GM21526 (cell line): ENCODE data around the gene PIGU.
"Not testable (repeated sequence)": the region's sequence is repeated elsewhere in the genome, so short reads cannot be mapped to it uniquely, and the experiment has no call there.

ENCODE experiments used
- ATAC-seq: cut with Tn5 transposase; IDR thresholded peaks from one replicate; pipeline ENCODE4 v1.9.1; 2021; ENCODE audit warnings: moderate library complexity; ENCODE audit not compliant: unreplicated experiment, low FRiP score

The PIGU gene

DNA sequence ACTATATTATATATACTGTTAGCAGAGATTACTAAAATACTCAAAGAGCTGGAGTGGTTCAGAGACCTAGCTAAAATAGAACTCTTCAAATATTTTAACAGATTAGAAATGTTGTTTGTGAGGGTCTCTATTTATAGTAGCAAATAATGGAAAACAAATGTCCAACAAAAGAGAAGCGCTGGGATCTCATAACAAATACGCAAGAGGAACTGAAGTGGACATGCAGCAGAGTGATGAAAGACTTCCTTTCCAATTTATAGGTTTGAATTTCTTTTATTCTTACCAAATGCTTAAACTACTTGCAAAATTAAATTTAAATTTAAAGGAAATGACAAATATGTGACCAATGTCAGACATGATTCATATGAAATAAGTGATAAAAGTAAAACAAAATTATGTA, 49.9 kb downstream of the PIGU start:
- ATAC-seq = no peak

DNA sequence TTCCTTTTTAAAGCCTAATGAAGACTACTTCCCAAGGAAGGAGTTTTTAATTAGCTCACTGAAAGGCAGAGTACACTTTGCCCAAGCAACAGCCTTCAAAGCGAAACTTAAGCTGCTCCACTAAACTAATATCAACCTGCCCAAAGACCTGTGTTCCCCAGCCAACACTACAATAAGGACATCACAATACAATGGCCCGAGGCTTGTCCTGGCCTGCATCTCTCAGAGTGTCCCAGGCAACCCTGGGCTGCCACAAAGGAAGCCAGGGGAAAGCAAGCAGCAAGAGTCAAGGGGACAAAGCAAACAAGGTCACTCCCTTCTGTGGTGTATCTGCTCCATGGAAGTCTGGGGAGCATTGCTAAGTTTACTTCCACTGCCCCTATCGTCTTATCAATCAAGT, 52.3 kb downstream of the PIGU start:
- no peak for ATAC-seq

DNA sequence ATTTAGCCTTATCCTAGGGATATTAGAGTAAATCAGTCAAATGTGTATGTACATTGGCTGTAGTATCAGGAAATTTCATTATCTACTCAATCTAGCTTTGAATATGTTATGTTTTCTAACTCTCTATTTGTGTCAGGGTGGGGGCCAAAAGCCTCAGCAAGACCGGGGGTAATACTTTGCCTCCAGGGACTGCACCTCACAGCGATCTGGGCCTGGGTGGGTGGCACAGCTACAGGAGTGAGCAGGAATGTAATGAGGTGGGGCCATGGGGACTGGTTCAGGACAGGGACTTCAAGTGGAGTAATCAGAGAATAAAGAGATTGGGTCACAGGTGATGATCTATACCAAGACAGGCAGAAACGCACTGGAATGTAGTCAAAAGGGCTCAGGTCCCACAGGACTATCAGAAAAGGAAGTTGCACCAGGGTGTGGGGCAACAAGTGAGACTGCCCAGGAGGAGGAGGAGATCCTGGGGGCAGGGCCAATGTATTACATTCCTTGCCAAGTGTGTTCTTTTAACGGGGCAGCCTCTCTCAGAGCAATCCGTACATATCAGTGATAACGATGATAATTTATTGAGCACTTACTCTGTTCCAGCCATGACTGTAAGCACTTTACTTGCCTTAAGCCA, 54.0 kb downstream of the PIGU start:
- no peak for ATAC-seq

DNA sequence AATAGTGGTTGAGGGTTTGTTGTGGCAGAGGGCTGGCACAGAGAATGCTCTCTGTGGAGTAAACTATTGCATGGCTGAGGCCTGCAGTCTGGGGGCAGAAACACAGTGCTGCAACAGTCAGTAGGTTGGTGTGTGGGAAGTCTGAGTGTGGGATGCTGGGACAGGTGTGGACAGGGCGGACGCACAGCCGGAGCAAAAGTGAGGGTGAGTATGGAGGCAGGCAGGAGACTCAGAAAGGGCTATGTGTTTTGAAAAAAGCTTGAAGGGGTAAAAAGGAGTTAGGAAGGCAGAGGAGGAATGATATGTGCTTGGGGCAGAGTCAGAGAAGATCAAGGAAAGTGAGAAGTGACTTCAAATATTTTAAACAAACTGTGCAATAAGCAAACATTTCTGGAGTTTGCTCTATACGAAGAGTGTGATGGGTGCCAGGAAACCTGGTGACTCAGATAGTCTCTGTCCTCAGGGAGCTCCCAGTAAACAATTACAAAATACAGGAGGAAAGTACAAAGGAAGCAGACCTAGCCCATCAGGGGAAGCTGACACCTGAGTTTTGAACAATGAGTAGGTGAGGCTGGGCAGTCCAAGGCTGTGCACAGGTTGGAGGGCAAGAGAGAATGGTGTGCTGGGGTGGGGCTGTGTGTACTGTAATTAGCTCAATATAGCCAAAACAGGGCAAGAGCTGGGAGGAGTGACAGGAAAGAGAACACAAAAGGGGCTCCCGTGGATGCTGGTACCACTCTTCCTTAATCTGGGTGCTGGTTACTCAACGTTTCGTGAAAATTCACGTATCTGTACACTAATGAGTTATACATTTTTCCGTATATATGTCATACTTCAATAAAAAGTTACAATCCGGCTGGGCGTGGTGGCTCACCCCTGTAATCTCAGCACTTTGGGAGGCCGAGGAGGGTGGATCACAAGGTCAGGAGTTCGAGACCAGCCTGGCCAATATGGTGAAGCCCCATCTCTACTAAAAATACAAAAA, 55.2 kb downstream of the PIGU start:
- ATAC-seq = no peak

DNA sequence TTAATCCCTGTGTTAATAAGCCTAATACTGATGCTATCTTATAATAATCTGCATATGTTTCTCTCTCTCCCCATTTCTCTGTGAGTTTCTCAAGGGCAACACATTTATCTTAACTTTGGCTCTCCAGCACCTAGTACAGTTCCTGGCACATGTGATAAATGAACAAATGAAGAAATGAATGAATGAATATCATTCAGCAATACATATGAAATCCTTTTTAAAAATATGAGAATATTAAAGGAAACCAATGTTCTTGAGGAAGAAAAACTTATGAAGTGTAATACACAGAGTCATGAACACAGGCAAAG, 55.9 kb downstream of the PIGU start:
- no peak for ATAC-seq

DNA sequence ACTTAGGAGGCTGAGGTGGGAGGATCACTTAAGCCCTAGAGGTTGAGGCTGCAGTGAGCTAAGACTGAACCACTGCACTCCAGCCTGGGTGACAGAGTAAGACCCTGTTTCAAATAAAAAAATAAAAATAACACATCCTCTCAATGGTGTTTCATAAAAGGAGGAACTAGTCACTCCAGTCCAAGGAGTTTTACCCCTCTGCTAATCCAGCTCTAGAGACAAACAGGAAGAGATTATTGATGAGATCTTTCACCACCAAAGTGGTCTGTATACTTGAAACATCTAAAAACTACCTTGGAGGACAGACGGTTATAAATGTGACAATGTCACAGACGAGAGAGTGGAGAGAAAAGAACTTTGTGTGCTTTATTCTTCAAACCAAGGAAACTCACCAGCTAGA, 58.2 kb downstream of the PIGU start:
- no peak for ATAC-seq

DNA sequence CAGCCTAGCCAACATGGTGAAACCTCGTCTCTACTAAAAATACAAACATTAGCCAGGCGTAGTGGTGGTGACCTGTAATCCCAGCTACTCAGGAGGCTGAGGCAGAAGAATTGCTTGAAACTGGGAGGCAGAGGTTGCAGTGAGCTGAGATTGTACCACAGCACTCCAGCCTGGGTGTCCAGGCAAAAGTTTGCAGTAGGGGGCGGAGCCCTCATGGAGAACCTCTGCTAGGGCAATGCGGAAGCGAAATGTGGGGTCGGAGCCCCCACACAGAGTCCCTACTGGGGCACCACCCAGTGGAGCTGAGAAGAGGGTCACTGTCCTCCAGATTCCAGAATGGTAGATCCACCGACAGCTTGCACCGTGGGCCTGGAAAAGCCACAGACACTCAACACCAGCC, 60.0 kb downstream of the PIGU start:
- not testable (repeated sequence) for ATAC-seq

DNA sequence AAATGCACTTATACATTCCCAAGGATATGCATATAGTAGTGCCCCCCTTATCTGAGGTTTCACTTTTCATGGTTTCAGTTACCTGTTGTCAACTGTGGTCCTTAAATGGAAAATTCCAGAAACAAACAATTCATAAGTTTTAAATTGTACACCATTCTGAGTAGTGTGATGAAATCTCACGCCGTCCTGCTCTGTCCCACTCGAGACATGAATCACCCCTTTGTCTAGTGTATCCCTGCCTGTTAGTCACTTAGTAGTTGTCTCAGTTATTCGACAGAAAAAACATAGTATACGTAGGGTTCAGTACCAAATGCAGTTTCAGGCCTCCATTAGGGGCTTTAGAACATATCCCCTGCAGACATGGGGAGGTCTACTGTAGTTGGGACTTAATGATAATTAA, 61.4 kb downstream of the PIGU start:
- ATAC-seq = no peak

DNA sequence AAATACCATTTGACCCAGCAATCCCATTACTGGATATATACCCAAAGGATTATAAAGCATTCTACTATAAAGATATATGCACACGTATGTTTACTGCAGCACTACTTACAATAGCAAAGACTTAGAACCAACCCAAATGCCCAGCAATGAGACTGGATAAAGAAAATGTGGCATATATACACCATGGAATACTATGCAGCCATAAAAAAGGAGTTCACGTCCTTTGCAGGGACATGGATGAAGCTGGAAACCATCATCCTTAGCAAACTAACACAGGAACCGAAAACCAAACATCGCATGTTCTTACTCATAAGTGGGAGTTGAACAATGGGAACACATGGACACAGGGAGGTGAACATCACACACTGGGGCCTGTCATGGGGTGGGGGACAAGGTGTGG, 64.9 kb downstream of the PIGU start:
- ATAC-seq = not testable (repeated sequence)

DNA sequence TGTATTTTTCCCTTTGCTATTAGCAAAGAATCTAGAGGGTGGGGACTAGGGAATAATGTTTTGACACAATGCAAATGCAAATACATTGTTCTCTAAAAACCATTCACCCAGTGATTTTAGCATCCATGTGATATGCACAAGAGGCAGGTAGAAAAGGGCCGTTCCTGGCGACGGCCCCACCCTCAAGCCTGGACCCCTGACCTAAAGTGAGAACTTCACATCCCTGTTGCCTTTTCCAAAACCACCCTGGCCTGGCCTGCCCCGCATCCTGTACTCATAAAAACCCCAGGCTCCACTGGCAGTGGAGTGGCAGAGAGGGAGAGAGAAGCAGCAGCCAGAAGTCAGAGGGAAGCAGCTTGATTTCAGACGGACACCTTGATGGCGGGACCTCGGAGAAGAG, 69.8 kb downstream of the PIGU start:
- no peak for ATAC-seq

DNA sequence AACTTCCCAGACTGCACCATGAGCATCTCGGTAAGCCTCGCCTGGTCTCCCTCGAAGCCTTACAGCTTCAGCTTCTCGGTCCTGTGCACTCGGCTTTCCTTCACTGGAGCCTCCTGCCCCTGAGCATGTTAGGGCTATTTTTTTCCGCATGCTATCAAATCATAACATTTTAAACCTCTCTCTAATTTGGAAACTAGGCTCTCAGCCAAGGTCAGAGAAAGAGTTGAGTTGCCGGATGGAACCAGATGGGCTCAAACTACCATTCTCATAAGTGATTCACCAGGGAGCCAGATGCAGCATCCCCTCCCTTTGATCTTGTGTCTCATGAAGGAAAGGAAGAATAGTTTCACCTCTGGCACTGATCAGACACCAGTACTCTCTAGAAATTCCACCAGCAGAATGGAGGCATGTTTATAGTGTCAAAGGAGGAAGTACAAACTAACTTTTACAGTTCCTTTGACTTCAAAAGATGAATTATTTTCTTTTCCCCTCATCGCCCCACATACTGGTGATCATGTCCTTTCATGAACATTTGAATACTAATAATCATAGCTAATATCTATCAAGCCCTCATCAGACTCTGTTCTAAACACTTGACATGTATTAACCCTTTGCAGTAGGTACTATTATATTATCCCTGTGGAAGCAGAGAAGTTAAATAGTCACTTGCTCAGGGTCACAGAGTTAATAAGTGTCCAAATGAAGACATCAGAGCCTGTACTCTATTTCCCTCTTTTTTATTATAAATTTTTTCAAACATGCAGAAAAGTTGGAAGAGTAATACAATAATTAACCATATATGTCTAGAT, 71.7 kb downstream of the PIGU start:
- ATAC-seq = no peak

DNA sequence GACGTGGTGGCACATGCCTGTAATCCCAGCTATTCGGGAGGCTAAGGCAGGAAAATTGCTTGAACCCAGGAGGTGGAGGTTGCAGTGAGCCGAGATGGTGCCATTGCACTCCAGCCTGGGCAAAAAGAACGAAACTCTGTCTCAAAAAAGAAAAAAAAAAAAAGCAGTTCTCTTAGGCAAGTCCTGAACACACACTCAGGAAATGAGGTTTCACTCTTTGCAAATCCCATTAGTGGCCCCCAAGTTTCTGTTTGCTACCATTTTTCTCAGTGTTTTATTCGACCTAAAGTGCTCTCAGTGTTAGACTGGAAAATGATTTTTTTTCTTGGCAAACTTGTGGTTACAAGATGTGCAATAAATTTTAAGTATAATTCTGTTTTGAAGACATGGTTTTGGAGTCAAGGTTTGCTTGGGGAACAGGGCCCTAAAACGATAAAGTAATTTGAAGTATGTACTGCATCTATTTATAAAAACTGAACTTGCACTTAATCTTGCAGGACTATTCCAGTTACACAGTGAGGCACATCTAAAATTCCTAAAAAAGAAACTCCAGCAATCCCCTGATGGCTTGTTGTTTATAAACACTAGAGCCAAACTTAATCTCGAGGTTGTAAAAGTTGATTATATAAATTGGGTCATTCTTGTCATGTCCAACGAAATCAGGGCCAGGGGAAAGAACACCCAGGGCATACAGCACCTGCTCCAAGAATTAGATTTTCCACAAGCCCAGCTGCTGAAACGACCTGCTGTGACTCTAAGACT, 75.8 kb downstream of the PIGU start:
- no peak for ATAC-seq

DNA sequence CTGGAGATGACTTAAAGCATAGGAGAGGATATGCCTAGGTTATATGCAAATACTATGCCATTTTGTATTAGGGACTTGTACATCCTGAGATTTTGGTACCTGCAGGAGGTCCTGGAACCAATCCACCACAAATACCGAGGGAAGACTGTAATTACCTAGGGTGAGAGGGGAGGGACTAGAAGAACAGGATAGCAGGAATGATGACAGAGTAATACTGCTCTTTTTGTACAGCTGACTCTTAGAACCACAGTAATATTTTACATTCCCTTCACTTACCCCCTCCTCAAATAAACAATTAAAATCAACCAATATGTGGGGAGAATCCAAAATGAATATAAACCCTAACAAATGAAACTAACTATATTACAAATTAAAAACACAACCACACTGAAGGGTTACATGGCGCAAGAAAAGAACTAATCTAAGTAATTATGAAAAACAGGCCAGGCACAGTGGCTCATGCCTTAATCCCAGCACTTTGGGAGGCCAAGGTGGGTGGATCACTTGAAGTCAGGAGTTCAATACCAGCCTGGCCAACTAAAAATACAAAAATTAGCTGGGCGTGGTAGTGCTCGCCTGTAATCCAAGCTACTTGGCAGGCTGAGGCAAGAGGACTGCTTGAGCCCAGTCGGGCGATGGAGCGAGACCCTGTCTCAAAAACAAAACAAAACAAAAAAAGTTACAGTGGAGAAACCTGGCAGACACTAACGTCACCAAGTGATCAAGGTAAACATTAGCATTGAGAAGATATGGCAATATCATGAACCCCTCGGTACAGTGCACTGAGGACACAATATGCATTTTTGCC, 81.3 kb downstream of the PIGU start:
- ATAC-seq = no peak

DNA sequence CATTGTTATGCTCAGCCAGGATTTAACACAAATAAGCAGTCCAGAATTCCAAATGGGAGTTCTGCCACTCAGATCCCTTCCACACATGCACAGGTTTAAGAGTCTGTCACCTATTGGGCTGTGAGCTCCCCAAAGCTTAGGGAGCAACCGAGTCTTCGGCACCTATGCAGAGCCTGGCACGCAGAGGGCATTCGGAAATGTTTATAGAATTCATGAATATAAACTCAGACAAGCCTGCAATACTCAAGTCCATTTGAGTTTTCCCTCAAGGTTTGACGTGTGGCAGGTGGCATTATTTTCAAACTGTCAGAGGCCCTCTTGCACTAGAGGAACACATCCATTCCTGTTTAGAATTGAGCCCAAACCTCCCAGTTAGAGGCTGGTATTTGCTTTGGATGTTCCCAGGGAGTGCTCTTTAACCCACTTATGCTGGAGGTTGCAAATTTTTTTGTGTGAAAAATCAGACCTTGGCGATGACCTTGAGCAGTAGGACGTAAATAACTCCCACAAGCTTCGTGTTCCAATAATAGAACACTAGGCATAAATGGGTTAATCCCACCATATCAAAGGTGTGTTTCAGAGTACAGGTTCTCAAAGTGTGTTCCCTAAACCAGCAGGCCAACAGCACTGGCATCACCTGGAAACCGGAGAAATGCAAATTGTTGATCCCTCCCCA, 90.3 kb downstream of the PIGU start:
- no peak for ATAC-seq

DNA sequence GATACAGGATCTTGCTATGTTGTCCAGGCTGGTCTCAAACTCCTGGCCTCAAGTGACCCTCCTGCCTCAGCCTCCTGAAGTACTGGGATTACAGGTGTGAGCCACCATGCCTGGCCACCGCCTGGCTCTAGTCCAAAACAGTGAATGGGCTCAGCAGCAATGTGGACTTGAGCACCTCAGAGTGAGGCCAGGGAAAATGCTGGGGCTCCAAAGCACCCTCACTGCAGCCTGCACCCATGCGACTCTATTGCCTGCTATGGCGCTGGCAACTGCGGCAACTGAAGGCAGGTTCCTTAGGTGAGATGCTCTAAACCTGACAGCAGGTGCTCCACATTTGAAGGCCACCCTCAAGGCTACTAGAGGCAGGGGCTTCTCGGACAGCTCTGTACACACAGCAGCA, 91.9 kb downstream of the PIGU start:
- no peak for ATAC-seq

DNA sequence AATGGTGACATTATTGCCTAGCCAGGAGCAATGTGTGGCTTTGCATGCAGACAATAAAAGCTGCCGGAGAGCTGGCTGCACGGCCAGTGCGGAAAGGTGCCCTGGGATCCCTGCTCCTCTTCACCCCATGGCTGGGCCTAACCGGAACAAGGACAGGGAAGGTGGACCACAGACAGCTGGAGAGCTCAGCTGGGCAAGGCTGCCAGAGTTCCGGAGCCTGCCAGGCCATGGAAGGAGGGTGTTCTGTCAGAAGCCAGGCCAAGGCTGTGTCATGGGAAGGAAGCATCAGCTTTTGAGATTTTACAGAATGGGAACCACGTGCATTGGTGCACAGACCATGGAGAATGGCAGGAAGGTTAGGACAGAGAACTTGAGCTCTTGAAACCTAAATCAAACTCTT, 93.3 kb downstream of the PIGU start:
- ATAC-seq = no peak

DNA sequence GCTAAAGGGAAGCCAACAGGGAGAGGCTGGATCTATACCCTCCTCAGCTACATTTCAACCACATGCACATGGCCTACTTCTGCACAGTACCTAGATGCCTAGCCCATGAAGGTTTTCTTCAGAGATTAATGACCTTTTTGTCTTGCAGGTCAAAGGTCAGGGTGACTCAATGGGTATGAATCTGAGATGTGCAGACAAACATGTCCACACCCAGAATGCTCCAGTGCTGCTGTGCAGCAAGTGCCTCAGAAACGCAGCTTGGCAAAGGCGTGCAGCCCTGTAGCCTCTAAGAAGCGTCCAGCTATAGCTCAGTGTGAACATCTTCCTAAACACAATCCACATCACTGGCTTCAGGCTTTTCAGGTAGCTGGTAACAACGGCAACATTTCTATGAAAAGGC, 94.0 kb downstream of the PIGU start:
- ATAC-seq = no peak

DNA sequence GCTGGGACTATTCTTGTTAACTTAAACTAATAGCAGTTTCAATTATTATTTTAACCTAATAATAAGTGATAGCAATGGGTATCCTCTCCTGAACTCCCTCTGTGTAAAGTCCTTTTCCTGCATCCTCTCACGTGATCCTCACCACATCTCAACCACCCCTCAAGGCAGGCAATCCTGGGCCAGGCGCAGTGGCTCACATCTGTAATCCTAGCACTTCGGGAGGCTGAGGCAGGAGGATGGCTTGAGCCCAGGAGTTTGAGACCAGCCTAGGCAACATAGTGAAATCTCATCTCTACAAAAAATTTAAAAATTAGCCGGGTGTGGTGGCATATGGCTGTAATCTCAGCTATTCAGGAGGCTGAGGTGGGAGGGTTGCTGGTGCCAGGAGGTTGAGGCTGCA, 94.7 kb downstream of the PIGU start:
- no peak for ATAC-seq
